Measurements from ENCODE around the gene AARS1.
"Not testable (repeated sequence)": the region's sequence is repeated elsewhere in the genome, so short reads cannot be mapped to it uniquely, and the experiment has no call there.

The AARS1 gene

DNA sequence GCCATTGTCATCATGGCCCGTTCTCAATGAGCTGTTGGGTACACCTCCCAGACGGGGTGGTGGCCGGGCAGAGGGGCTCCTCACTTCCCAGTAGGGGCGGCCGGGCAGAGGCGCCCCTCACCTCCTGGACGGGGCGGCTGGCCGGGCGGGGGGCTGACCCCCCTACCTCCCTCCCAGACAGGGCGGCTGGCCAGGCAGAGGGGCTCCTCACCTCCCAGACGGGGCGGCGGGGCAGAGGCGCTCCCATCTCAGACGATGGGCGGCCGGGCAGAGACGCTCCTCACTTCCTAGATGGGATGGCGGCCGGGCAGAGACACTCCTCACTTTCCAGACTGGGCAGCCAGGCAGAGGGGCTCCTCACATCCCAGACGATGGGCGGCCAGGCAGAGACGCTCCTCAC, 64.7 kb downstream of the AARS1 start:
- not testable (repeated sequence) for DNase-seq (ENCODE audit: low read depth); H3K4me3 ChIP-seq (ENCODE audit: low read depth, low read length)

DNA sequence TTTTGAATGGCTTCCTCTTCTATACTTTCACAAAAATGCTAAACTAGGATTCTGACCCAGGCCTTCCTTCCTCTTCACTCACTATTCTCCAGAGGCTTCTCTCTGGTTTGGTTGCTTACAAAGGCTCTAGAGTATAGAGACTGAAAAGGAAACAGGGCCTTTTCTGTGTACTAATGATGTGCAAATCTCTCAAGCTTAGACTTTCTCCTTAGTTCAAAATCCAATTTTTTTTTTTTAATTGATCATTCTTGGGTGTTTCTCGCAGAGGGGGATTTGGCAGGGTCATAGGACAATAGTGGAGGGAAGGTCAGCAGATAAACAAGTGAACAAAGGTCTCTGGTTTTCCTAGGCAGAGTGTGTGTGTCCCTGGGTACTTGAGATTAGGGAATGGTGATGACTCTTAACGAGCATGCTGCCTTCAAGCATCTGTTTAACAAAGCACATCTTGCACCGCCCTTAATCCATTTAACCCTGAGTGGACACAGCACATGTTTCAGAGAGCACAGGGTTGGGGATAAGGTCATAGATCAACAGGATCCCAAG, 65.3 kb downstream of the AARS1 start:
- not testable (repeated sequence) for DNase-seq (ENCODE audit: low read depth); H3K4me3 ChIP-seq (ENCODE audit: low read depth, low read length)

DNA sequence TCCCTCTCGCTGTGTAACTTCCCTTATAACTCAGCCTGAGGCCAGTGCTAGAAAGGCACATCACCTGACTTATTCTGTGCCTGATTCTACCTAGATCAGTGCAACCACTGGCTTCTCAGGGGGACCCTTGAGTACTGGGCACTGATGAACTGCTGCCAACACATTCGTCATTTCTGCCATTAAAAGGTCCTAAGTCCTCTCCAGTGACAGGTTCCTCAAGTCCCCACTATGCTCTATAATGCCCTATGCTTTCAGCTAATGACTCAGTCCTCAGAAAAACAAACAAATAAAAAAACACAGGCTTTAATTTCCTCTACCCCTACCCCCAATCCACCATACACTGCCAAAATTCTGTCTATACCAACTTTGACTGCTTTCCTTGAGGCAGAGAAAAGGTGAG, 66.1 kb downstream of the AARS1 start:
- H3K4me3 ChIP-seq (ENCODE audit: low read depth, low read length); DNase-seq (ENCODE audit: low read depth): not testable (repeated sequence)

DNA sequence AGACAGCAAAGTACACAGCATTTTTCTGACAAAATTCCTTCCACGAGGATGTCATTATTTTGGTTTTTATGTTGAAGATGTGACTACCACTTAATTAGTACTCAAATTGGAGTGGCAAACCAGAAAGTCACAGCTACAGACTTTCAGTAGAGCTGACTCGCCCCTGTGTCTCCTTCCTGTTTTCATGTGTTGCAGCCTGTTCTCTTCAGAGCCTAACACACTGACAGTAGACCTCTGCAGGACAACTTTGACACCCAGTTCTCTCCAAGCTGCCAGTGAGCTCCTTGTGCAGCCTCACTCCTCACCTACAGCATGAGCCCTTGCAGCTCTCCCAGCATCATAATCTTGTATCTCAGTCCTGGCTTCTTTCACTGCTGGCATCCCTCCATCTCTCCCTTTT, 66.7 kb downstream of the AARS1 start:
- H3K4me3 ChIP-seq (ENCODE audit: low read depth, low read length); DNase-seq (ENCODE audit: low read depth): not testable (repeated sequence)

DNA sequence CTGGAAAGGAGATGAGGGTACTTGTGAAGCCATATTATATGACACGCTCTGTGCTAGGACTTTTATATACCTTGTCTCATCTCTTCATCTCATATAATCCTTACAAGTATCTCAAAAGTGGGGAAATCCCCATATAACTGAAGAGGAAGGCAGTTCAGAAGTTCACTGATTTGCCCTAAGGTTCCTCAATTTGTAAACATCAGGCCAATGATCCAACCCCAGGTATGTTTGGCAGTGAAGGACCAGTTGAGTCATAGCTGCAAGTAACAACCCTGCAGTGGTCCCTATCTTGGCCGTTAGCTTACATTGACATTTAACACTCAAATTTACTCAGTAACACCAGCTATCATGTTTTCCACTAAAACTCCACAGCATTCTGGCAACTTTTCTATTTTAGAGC, 70.7 kb downstream of the AARS1 start:
- not testable (repeated sequence) for DNase-seq (ENCODE audit: low read depth); H3K4me3 ChIP-seq (ENCODE audit: low read depth, low read length)

GRCh38 chr16:70206382-70206781, 82.9 kb downstream of the AARS1 start:
- not testable (repeated sequence) for H3K4me3 ChIP-seq (ENCODE audit: low read depth, low read length); DNase-seq (ENCODE audit: low read depth)

GRCh38 chr16:70204668-70205405, 84.5 kb downstream of the AARS1 start:
- DNase-seq (ENCODE audit: low read depth) = not testable (repeated sequence)

GRCh38 chr16:70204010-70204409, 85.3 kb downstream of the AARS1 start:
- H3K4me3 ChIP-seq (ENCODE audit: low read depth, low read length); DNase-seq (ENCODE audit: low read depth): not testable (repeated sequence)

More at GRCh38 chr16:70204668-70205405, 84.5 kb downstream of the AARS1 start:
- not testable (repeated sequence) for H3K4me3 ChIP-seq (ENCODE audit: low read depth, low read length)

- not testable (repeated sequence) for DNase-seq (ENCODE audit: low read depth); H3K4me3 ChIP-seq (ENCODE audit: low read depth, low read length)
These were observed 85.8 kb downstream of the AARS1 start for GRCh38 chr16:70203508-70203907.

Measured in GM12864 (cell line).